Erythroblast (primary cell): ENCODE measurements around the gene PRKCE.

ENCODE experiments used
- DNase-seq, 2 experiments: peaks; one replicate each; lab custom pipeline; 2025; lab: John Stamatoyannopoulos, UW
- GATA1 ChIP-seq: IDR thresholded peaks from 2 replicates; pipeline ENCODE4 v1.6.1; 2011; ENCODE audit warnings: low read depth, mild to moderate bottlenecking, control low read depth, low read length, moderate library complexity
- POLR2A ChIP-seq: IDR thresholded peaks from 2 replicates; pipeline ENCODE4 v1.6.1; 2011; ENCODE audit warnings: mild to moderate bottlenecking, low read length

Gene PRKCE

DNA sequence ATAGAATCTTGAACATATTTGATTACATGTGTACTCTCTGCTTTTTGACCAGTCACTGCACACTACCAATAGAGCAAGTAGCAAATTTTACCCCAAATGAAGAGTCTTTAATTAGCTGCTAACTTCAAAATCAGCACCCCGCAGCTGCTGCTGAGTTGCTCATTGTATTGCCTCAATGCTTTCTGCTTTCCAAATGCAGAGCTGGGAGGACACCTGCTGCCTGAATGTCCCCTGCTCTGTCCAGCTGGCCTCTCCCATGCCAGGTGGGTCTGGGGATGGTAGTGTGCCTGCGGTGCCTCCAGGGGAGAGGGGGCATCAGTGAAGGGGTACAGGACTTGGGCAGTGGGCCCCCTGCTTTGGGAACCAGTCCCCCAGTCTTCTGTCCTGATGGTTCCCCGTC, 184.8 kb downstream of the PRKCE start:
- no peak for TF ChIP-seq POLR2A
- no peak for TF ChIP-seq GATA1
- no peak for DNase-seq

DNA sequence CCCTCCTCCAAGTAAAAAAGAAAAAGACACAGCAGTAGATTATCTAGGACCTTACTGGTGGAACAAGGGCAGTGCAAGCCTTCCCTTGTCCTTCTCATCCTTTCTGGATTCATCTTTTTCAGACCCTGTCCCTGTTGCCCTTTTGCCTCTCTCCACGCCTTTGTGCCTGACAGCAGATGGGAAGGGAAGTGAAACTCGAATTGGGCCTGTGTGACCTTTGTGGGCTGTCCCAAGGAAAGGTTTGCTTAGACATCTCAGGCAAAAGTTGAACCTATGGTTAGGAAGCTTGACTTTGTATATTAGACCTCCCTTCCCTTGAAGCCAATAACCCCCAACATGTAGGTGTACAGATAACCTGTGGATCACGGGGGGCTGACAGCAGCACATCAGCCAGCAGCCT, 185.3 kb downstream of the PRKCE start:
- TF ChIP-seq POLR2A (no peak), GATA1 (no peak)
- no peak for DNase-seq

DNA sequence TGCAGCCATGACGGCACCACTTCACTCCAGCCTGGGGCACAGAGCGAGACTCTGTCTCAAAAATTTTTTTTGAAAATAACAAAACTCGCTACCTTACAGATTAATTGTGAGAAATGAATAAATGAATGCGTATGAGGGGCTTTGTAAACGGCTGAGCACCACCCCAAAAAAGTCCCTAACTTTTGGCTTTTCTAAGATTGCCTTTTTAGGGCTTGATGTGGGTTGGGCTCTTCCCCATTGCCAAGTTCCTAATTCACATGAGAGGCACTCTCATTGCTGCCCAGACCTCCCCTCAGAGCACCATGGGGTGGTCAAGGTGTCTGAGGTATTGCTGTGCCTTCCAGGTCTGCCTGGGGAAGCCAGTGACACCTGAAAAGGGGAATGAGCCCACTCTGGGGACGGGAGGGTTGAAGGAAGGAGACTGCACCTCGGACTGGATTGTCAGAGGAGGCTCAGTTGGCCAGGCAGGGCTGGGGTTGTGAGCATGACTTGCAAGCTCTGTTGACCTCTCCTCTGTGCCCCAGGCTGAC, 186.4 kb downstream of the PRKCE start:
- TF ChIP-seq GATA1 (no peak), POLR2A (no peak)
- no peak for DNase-seq

DNA sequence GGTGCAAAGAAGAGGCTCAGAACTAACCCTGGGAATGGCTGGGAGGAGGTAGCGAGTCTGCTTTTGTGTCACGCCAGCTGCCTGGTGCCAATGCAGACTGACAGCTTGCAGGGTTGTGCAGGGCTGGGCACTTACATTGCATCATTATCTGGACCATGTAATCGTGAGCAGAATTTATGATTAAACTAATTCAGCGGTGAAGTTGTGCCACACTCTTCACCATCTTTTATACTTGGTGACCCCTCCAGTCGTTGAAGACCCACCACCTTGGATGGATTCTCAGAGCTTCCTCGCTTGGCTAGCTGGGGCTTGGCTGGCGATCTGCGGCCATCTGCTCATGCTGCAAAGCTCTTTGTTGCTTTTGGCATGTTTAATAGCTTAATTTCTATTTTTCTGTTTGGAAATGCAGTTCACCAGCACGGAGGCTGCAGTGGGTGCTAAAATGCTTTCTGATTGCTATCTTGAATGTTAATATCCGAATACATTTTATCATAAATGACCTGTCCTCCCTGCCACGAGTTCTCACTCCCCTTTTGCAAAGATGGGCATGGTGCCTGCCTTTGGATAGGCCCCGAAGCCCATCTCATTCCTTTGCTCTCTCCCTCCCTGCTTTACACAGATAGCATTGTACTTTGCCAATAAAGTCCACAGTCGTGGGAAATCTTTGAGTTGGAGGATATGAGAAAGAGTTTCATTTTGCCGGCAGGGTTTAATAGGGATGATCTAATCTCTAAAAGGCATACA, 188.2 kb downstream of the PRKCE start:
- no peak for DNase-seq
- TF ChIP-seq GATA1: no peak
- TF ChIP-seq POLR2A: no peak

DNA sequence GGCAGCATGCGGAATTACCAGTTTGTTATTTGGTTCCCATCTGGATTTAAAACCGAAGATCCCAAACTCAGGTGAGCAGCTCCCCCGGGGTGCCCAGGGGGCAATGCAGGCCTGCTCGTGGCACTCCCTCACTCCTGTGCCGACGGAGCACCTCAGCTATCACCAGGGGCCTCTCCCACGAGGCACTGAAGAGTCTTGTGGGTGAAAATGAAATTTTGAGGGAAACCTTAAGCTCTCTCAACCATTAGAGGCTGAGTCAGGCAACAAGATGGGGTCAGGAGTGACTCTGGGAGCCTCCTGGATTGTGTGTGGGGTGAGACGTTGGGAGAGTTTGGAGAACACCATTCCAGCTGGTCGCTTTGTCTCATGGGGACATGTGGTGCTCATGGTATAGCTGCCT, 189.0 kb downstream of the PRKCE start:
- no peak for DNase-seq
- TF ChIP-seq POLR2A (no peak), GATA1 (no peak)

DNA sequence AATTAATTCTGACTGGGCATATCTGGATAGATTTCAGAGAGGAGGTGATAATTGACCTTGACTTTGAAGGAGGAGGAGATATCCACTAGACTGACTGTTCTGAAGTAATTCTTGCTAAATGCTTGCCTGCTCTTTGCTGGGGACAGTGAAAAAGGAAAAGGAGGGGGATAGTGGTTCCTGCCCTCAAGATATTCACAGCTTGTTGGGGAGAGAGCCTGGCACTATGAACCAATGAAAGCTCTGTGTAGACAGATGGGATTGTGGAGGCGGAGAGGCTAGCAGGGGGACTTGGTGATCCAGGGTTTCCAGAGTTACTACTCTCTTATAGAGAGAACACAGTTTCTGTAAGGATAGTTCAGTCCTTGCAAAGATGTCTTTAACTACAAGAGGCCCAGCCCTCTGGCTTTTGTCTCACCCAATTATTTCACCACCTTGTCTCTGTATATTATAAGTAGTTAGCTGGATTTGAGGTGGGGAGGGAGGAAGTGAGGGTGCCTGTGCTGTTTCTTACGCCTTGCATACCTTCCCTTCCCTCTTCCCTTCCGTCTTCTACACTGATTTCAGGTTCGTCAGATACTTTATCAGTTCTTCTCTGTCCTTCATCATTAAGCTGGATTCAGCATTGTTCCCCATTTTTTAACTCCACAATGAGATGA, 190.4 kb downstream of the PRKCE start:
- TF ChIP-seq POLR2A: no peak
- no peak for TF ChIP-seq GATA1
- DNase-seq: no peak

DNA sequence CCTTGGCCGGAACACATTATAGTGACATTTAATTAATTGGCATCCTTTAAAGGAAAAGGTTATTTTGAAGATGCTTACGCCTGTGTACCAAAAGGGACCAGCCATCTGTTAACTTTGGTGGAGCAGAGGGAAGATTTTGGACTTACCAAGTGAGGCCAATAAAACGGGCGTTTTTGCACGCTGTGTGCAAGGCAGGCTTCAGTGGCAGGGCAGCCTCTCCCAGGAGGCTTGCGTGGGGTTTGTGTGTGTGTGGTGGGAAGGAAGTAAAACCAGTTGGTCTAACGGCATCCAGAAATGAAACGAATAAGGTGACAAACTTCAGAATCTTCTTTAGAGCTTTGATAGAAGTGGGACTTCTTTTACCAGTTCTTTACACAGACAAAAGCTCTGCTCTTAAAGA, 191.7 kb downstream of the PRKCE start:
- no peak for DNase-seq
- TF ChIP-seq POLR2A (no peak), GATA1 (no peak)

DNA sequence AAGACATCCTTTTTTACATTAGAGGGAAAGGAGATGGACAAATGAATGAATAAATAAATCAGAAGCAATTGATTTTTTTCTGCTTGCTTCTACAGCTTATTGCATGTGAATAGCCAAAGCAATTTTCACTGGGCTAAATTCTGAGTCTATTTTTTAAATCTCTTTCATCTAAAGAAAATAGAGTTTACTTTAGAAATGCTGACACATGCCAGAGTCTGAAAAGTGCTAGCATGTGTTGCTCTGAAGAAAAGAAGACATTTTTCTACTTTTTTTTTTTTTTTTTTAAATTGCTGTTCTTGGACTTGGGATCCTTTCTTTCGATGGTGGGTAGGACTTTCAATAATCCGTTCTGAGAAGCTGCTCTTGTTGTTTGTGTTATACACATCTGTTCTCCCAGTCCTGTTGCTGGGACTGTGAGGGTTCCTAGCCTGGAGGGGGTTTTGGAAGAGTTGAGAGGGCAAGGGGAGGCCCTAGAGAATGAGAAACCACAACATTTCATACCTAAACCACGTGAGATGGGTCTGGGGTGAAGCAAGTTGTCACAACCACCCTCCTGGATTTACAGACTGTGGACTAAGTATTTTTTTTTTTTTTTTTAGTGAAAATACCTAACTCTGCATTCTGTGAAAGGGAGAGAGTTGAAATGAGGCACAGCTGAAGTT, 193.5 kb downstream of the PRKCE start:
- DNase-seq: no peak
- no peak for TF ChIP-seq POLR2A
- TF ChIP-seq GATA1: no peak

DNA sequence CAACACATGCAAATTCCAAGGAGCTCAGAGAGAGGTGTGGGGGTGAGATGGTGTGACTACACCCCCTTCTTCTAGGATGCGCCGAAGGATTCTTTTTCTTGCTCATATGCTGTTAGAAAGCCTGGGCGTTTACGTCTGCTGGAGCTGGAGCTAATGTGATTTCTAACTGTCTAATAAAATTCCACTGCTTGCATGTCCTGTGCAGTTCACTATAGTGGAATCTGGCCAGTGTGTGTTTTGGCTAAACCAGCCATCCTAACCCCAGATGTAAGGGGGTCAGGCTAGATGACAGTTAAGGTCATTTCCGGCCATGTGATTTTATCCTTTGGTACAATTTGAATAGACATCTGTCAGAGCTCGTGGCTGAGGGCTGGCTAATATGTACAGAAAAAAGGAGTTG, 194.1 kb downstream of the PRKCE start:
- DNase-seq: no peak
- TF ChIP-seq GATA1 (no peak), POLR2A (no peak)

DNA sequence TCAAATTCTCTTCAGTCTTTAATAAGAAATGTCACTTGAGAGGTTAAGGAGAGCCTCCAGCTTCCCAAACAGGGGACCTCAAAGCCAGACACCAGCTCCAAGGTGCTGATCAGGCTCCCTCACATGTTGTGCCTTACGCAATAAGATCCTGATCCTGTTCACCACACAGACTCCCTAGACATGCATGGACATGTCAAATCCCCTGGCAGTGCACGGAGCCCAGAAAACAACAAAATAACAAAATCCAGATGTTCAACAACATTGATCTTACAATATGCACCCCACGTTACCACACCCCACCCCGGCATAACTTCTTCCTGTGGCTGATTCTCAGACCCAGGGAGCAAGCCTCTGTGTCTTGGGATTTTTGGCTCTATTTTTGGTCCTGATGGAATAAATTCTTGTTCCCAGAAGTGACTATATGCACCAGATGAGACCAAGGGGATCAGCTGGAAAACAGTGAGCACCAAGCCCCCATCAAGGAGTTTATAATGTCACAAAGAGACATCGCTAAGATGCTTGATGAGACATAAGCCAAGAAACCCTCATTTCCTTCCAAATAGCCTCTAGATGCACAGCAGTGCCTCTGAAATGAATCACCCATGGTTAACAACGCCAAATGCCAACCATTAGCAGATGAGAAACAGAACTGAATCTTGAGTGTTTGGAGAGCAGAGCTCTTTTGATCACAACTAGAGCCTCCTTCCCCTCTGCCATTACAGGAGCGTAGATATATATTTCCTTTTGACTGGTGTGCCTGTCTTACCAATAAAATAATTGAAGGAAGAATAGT, 198.2 kb downstream of the PRKCE start:
- no peak for DNase-seq
- TF ChIP-seq GATA1: no peak
- TF ChIP-seq POLR2A: no peak

DNA sequence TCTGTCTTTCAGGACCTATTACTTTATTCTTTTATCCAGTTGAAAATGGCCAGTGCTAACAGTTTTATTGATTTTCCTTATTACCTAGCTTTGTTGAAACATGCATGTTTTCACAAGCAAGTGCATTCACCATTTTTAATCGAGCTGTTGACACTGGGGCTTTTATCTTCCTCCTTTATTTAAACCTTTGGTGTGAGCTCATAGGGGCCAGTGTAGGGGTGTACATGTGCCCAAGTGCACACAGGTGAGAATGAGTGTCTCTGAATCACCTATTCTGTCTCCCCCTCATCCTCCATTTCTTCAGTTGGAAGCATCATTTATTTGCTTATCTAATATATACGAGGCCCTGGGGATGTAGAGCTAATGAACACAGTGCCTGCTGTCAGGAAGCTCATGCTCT, 199.1 kb downstream of the PRKCE start:
- DNase-seq: no peak
- TF ChIP-seq POLR2A (no peak), GATA1 (no peak)

DNA sequence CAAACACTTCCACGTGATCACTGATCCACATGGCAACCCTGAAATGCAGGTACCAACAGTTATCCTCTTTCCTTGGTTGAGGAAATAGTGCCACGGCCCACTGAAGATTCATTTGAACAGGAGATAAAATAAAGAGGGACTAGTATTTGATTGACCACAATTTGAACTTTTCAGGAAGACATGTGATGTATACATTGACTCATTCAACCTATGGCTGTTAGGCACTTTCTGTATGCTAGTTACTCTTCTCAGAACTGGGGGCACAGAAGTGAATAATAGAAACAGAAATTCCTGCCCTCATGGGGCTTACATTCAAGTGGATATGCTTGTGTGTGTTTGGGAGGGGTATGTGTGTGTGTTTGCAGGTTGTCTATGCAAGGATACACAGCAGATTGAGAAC, 199.6 kb downstream of the PRKCE start:
- TF ChIP-seq GATA1: no peak
- no peak for TF ChIP-seq POLR2A

DNA sequence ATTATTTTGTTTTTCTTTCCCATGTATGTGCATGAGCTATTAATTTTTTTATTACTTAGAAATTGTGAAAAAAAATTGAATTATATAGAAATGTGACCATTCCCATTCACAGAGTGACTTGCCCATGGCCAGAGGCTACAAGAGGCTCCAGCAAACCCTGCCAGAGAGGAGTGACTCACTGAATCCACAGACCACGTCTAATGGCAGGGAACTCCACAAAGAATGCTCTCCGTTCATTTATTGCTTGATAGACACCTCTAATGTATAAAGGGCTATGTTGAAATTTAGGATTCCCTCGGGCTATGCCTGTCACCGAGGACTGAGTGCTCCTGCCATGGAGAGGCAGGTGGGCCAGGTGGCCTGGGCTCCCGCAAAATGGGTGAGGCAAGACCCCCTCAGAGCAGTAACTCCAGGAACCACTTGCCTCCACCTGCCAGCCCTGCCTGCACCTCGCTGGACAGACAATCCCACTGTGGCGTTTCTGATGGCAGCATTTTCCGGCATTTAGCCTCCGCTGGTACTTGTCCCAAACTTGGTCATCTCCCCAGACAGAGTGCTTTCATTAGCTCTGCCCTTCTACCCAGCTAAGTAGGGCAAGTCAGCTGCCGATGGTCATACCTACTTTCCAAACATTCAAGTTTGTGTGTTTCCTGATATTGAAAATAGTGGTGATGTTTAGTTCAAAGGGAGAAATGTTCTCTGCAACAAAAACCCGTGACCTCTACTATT, 200.3 kb downstream of the PRKCE start:
- no peak for TF ChIP-seq POLR2A
- TF ChIP-seq GATA1: no peak
- no peak for DNase-seq

More for the DNA sequence above, 199.6 kb downstream of the PRKCE start:
- no peak for DNase-seq
